ENCODE measurements around the gene SULT1C2. TPM values are rescaled to one million over a fixed set of nuclear protein-coding genes. Genes with fewer than 3 reads are reported as not detected.

The SULT1C2 gene
- total and polyA plus RNA-seq, 10 of the 15 experiments (the other 5 are each of a cell fraction or from before 2014, with no cell fraction given): 0.03 to 0.07 (median 0.04) TPM; not detected in 7

GRCh38 chr2:108263401-108263800, 25.3 kb upstream of the SULT1C2 start:
- no peak overlapping the region for H3K4me2 ChIP-seq (ENCODE audit: control insufficient read depth, insufficient read depth)
- H4K20me1 ChIP-seq (ENCODE audit: control insufficient read depth, insufficient read depth): no peaks in the 10 kb centered on the region
- no peak overlapping the region for H3K4me3 ChIP-seq
- no peak for FAIRE-seq
- no peaks in the 10 kb centered on the region for H3K79me2 ChIP-seq (ENCODE audit: control insufficient read depth, insufficient read depth, low read length)
- in situ Hi-C loops (cut with MboI) (no loop called here), intact Hi-C loops (cut with micrococcal nuclease; ENCODE audit: unreplicated experiment) (no loop called here)
- H2AFZ ChIP-seq (ENCODE audit: control insufficient read depth, low read depth, low read length): no peak overlapping the region
- ChIA-PET RAD21 (ENCODE audit: unreplicated experiment) (no interaction called here), CTCF (no interaction called here), POLR2A (no interaction called here), SMC1A (ENCODE audit: uncharacterized antibody, unreplicated experiment) (no interaction called here)
- H3K4me1 ChIP-seq (ENCODE audit: control insufficient read depth, insufficient read depth, low read length): no peaks in the 10 kb centered on the region
- H3K9me3 ChIP-seq (replicated peaks; ENCODE audit: control insufficient read depth, insufficient read depth, low read length): no peaks in the 10 kb centered on the region
- no peak for DNase-seq (ENCODE audit: low read depth, low spot score)
- no peak for TF ChIP-seq SMAD5 (IDR thresholded peaks at IDR 0.05; ENCODE audit: low read depth)
- no peak for TF ChIP-seq RBBP5 (conservative IDR thresholded peaks at IDR 0.05)
- TF ChIP-seq, protein P1, sequence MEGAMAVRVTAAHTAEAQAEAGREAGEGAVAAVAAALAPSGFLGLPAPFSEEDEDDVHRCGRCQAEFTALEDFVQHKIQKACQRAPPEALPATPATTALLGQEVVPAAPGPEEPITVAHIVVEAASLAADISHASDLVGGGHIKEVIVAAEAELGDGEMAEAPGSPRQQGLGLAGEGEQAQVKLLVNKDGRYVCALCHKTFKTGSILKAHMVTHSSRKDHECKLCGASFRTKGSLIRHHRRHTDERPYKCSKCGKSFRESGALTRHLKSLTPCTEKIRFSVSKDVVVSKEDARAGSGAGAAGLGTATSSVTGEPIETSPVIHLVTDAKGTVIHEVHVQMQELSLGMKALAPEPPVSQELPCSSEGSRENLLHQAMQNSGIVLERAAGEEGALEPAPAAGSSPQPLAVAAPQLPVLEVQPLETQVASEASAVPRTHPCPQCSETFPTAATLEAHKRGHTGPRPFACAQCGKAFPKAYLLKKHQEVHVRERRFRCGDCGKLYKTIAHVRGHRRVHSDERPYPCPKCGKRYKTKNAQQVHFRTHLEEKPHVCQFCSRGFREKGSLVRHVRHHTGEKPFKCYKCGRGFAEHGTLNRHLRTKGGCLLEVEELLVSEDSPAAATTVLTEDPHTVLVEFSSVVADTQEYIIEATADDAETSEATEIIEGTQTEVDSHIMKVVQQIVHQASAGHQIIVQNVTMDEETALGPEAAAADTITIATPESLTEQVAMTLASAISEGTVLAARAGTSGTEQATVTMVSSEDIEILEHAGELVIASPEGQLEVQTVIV (IDR thresholded peaks at IDR 0.05; ENCODE audit: borderline replicate concordance, partially characterized antibody): no peak
- no peak for ATAC-seq
- H3K27me3 ChIP-seq (replicated peaks in 1 of 2; ENCODE audit: control insufficient read depth in 2 of 2, insufficient read depth in 2 of 2, low read length in 1 of 2): no peaks in the 10 kb centered on the region
- no peak overlapping the region for H3K27ac ChIP-seq (ENCODE audit: control insufficient read depth, insufficient read depth)
- no peak overlapping the region for H3K9ac ChIP-seq (ENCODE audit: control insufficient read depth, insufficient read depth, low read length)
- no TSS peak for BruUV-seq (replicated peaks)
- no peaks in the 10 kb centered on the region for H3K36me3 ChIP-seq (ENCODE audit: control insufficient read depth in 2 of 2, insufficient read depth in 2 of 2, low read length in 1 of 2)

DNA sequence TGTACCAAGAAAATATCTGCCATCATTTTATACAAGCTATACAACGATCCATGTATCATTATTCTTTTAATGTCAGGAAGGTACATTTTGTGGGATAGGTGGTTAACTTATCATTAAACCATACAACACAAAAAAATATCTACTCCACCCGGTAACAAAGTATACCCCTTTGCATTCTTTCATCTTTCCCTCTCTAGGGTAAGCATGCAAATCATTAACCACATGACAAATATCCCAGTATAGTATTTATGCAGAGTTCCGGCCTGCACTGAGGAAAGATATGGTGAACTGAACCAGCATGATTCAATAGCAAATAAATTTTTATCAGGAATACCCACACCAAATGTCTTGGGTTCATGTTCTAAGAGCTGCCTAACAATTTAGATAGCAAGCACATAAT, 22.5 kb upstream of the SULT1C2 start:
- BruUV-seq (replicated peaks): no TSS peak

More for the DNA sequence above, 22.5 kb upstream of the SULT1C2 start:
- Histone ChIP-seq H3K4me3 (no peak overlapping the region), H3K27ac (ENCODE audit: control insufficient read depth, insufficient read depth) (no peak overlapping the region), H3K4me2 (ENCODE audit: control insufficient read depth, insufficient read depth) (no peak overlapping the region), H3K27me3 (replicated peaks in 1 of 2; ENCODE audit: control insufficient read depth in 2 of 2, insufficient read depth in 2 of 2, low read length in 1 of 2) (no peaks in the 10 kb centered on the region), H3K9me3 (replicated peaks; ENCODE audit: control insufficient read depth, insufficient read depth, low read length) (no peaks in the 10 kb centered on the region), H2AFZ (ENCODE audit: control insufficient read depth, low read depth, low read length) (no peak overlapping the region), H3K79me2 (ENCODE audit: control insufficient read depth, insufficient read depth, low read length) (no peaks in the 10 kb centered on the region), H3K4me1 (ENCODE audit: control insufficient read depth, insufficient read depth, low read length) (no peaks in the 10 kb centered on the region), H4K20me1 (ENCODE audit: control insufficient read depth, insufficient read depth) (no peaks in the 10 kb centered on the region), H3K9ac (ENCODE audit: control insufficient read depth, insufficient read depth, low read length) (no peak overlapping the region), H3K36me3 (ENCODE audit: control insufficient read depth in 2 of 2, insufficient read depth in 2 of 2, low read length in 1 of 2) (no peaks in the 10 kb centered on the region)
- ChIA-PET RAD21 (ENCODE audit: unreplicated experiment) (no interaction called here), POLR2A (no interaction called here), CTCF (interaction anchor here (0.6 to 0.9 kb wide), 2 partner anchors 26 to 77 kb away, joined by 3 to 5 read pairs; no protein-coding TSS in a partner anchor), SMC1A (ENCODE audit: uncharacterized antibody, unreplicated experiment) (no interaction called here)
- FAIRE-seq (no peak), ATAC-seq (no peak), DNase-seq (ENCODE audit: low read depth, low spot score) (no peak)
- intact Hi-C loops (cut with micrococcal nuclease; ENCODE audit: unreplicated experiment) (no loop called here), in situ Hi-C loops (cut with MboI) (no loop called here)
- 30% methylated on average over 3 of the region's 3 CpGs for WGBS (ENCODE audit: insufficient coverage, insufficient replicate concordance, low lambda C conversion rate, missing lambda C conversion rate)
- TF ChIP-seq MTA3 (IDR thresholded peaks at IDR 0.05; ENCODE audit: borderline replicate concordance, low read length): no peak
- TF ChIP-seq MTA2 (IDR thresholded peaks at IDR 0.05; ENCODE audit: low read depth): no peak
- TF ChIP-seq ATF7 (IDR thresholded peaks at IDR 0.05; ENCODE audit: low read depth): no peak
- TF ChIP-seq HDAC2 (IDR thresholded peaks at IDR 0.05): no peak
- no peak for TF ChIP-seq RELA (IDR thresholded peaks at IDR 0.05; ENCODE audit: borderline replicate concordance, partially characterized antibody)
- no peak for TF ChIP-seq RAD21 (IDR thresholded peaks at IDR 0.05; ENCODE audit: insufficient read depth, low read depth, low read length)
